ENCODE measurements around the gene B4GALNT1. TPM values are rescaled to one million over a fixed set of nuclear protein-coding genes. Genes with fewer than 3 reads are reported as not detected.

B4GALNT1 gene
- total RNA-seq, 1 donor from 2014 or later: 0.07 TPM

DNA sequence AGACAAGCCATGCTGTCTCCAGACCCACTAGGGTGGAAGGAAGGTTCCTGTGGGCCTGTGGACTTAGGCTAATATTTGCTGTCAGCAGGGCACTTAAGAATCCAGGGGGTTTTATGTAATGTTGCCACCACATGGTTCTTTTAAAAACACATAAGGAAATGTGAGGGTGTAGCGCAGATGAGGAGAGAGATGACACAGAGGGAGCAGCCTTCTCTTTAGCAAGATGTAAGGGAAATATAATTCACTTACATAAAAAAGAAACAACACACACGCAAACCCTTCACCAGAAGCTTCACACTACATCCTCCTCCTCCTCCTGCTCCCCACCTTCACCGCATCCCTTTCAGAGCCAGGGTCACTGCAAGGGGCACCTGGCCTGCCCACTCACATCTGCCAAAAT lies 46.9 kb downstream of the B4GALNT1 start:
- no peak for DNase-seq (ENCODE audit: low read depth, low spot score)

DNA sequence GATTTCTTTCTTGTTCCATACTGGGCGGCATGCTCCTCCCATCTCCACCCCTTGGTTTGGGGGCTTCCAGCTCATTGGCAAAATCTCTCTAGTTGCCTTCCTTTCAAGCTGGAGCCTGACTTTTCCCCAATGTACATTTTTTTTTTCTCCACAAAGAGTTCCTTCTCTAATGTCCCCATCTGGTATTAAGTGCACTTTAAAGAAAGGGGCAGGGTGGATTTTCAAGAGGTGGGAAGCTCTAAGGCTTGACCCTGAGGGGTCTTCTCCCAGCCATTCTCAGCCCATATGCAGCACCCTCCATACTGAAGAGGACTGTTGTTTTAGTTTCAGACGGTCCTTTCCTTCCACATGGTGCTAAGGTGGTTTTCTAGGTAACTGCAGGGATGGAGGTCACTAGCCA lies 47.8 kb downstream of the B4GALNT1 start:
- no peak for DNase-seq (ENCODE audit: low read depth, low spot score)

DNA sequence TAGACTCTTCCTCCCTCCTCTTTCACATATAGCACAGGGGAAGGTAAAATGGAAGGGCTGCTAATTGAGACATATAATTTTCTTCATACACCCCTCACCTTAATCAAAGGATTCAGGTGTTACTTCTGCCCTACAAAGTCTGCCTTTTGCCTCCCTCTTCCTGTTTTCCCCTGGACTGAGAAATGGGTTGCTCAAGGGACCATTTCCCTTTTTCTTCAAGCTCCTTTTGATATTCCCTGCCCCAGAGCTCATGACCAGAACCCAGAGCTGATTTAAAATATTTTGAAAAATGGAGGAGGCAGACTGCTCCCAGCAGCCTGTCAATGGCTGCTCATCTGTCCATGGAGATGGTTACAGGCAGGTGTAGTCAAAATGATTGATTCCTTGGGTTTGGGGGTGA lies 48.3 kb downstream of the B4GALNT1 start:
- no peak for DNase-seq (ENCODE audit: low read depth, low spot score)

DNA sequence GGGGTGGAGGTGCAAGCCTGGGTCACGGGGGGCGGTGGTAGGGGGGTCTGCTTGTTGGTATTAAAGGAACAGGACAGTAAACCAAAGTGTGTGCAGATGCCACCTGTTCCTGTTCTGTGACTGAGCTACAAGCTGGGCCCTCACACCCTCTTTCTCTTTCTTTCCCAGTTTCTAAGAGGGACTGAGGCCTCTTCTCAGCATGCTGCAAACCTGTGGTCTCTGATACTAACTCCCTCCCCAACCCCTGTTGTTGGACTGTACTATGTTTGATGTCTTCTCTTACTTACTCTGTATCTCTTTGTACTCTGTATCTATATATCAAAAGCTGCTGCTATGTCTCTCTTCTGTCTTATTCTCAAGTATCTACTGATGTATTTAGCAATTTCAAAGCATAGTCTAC lies 49.0 kb downstream of the B4GALNT1 start:
- no peak for DNase-seq (ENCODE audit: low read depth, low spot score)

DNA sequence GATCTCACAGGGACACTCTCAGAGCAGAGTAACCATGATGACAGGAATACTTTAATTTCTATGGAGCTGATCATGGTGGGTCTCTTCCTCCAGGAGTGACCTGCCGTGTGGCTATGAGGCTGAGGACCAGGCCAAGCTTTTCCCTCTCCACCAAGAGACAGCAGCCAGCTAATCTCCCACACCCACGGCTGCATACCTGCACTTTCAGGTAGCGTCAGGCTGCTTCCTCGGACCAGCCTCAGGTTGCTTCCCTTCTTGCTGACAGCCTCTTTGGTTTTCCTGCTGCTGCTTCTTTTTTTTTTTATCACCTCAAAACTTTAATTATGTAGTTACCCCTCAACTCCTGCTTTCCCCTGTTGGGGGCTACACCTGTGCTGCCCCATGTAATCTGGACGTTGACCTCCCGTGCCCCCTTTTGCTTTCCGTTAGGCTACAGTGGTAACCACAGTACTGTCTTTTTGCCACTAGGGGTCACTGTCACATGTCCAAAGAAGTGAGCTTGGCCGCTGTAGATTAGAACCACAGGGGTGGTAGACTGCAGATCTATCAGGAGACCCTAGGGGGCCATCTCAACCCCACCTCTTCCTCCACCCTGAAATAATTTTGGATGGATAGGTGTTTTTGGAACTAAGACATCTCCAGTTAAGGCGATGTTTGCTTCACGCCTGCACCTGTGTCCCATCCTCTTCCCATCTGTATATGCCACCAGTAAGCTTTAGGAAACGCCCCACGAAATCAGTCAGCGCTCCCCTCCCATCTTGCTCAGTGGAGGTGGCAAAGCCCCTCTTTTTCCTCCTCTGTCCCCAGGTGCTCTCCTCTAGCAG lies 49.8 kb downstream of the B4GALNT1 start:
- peak; percentile 51 for DNase-seq (ENCODE audit: low read depth, low spot score)

DNA sequence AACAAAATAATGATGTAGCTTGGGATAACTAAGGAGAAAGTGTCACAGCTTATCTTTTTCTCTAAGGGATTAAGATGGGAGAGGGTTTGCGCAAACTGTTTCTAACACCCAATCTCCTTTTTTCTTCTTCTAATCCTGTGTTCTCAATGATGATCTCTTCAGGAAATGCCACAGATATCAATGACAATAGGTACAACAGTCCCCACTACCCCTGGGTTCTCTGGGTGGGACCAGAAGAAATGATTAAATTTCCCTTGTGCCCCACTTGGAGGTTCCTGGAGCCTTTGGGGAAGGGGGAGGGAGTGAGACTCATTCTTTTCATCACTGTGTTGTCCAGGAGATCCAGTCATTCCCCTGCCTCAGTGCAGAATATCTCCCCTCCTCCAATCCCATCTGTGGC lies 50.6 kb downstream of the B4GALNT1 start:
- no peak for DNase-seq (ENCODE audit: low read depth, low spot score)

DNA sequence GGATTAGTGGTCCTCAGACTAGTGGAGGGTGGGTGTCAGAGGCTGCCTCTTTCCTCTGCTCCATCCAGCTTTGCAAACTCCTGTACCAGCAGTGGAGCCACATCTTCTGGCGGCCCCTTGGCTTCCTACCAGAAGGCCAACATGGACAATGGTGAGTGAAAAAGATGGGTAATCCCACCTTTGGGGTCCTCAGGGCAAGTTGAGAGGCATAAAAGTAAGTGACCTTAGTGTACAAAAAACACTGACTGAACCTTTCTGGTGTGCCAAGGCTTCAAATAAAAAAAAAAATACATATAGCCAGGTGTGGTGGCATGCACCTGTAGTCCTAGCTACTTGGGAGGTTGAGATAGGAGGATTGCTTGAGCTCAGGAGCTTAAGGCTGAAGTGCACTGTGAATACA lies 51.2 kb downstream of the B4GALNT1 start:
- DNase-seq (ENCODE audit: low read depth, low spot score): no peak

DNA sequence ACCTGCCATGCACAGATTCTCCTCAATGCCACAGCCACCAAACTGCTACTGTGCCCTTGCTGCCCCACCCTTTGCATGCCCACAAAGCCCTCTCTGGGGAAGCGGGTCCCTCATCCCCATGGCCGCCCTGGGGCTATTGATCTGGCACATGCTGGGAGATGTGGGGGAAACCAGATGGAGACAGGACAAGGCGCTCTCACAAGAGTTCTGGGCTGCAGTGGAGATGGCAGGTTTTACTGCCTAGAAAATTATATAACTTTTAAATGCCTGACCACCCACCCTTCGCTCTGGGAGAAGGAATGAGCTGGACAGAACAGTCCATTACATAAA lies 52.6 kb downstream of the B4GALNT1 start:
- no peak for DNase-seq (ENCODE audit: low read depth, low spot score)

DNA sequence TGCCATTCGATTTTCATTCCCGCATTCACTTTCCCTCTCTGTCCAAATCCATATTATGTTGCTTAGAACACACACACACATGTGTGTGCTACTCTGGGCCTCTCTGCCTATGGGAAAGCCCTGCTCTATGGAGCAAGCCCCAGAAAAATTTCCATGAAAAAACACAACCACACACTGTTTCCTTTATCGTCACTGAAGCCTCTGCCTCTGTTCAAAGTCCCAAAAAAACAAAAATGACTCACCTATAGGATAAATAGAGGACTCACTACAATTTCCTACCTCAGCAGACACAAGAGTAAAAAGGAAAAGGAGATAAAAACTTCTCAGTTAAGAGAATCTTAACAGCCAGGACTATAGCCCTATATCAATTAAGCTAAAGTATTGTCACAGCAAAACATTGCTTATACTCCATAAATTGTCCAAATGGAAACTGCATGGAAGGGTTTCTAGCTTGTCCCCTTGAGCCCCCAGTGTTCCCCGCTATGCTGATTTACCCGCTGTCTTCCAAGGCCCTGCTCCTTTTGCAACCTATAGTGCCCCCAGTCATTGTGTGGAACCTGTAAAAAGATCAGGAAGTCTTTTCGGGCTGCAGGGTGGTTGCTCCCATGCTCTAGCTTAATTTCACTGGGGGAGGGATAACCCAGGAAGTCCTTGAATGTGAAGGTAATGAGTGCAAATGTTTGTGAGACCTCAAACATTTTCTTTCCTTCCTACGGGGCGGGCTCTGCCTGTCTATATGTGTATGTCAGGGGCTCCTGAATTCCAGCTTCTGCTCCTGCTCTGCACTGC lies 53.1 kb downstream of the B4GALNT1 start:
- DNase-seq (ENCODE audit: low read depth, low spot score): no peak

DNA sequence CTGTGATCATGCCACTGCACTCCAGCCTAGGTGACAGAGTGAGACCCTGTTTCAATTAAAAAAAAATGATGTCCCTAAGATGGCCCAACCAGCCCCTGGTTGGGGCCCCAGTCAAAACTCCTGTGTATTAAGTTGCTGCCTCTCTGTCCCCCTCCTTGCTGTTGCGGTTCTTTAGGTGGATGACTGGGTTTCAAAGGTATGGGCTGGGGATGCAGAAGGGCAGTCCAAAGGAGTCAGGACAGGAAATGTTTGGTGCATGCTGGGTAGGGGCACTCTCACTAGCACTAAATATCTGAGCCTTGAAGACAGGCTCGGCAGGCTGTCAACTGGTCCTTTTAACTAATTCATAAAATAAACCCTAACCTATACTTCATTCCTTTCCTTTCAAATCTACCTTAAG lies 54.0 kb downstream of the B4GALNT1 start:
- DNase-seq (ENCODE audit: low read depth, low spot score): no peak

DNA sequence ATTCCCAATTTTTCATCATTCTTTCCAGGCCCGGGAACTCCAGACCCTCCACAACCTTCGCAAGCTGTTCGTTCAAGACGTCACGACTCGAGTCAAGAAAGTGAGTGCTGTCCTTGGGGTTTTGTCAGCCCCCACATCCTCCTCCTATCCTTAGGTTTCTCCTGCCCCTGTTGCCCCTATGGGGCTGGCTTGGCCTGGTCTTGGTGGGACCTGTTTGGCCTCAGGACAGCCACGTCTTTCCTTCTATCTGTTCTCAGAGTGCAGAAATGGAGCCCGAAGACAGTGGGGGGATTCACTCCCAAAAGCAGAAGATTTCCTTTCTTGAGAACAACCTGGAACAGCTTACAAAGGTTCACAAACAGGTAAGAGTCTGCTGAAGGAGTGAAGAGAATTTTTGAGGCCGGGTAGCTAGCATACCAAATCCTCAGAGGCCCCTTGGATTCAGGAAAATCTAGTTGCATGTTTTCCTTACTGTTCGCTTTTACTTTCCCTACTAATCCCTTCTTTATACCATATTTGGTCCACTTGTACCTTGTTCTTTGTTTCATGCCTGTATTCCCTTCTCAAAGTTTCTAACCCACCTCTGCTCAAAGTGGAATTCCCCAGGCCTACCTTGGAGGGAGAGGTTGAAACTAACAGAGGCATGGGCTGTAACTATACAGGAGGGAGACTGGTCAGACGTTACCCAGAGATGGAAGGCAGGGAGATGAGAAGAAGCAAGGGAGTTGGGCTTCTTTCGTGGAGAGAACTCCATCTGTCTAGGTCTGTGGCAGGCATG lies 54.8 kb downstream of the B4GALNT1 start:
- DNase-seq (ENCODE audit: low read depth, low spot score): no peak

DNA sequence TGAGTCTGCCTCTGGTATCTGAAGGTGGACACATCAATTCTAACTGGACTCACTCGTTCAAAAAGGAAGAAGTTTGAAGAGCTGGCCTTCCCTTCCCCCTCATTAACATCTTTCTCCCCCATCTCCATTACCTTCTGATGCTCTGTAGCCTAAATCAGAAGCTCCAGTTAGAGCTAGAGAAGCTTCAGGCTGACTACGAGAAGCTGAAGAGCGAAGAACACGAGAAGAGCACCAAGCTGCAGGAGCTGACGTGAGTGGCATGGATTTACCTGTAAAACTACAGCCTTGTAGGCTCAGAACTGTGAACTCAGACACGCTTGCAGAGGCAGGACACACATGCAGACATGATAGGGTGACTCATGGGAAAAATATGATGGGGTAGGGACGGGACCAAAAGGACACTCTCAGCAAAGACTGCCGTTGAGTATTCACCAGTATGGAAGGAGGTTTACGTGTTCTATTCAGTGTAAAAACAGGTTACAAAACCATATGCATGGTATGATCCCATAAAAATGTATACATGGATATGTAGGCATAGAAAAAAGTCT lies 56.3 kb downstream of the B4GALNT1 start:
- DNase-seq (ENCODE audit: low read depth, low spot score): no peak

Other genes starting within 250 kb of the B4GALNT1 start
- gene R3HDM2, start 202.2 kb downstream of the B4GALNT1 start, total RNA-seq: 4.5 and 5.5 TPM in 2 replicates
- not detected in 2 replicates for gene INHBC, start 198.4 kb downstream of the B4GALNT1 start, total RNA-seq
- not detected in 2 replicates for gene INHBE, start 177.9 kb downstream of the B4GALNT1 start, total RNA-seq
- gene GLI1, start 173.4 kb downstream of the B4GALNT1 start, total RNA-seq: 0.04 and 0.07 TPM in 2 replicates
- gene ARHGAP9, start 153.3 kb downstream of the B4GALNT1 start, total RNA-seq: under 0.01 TPM in 1 of 2 replicates, not detected in the other
- 171 and 179 TPM in 2 replicates for gene MARS1, start 145.1 kb downstream of the B4GALNT1 start, total RNA-seq
- 6.0 and 12.6 TPM in 2 replicates for gene DDIT3, start 112.7 kb downstream of the B4GALNT1 start, total RNA-seq
- 5.3 and 8.3 TPM in 2 replicates for gene MBD6, start 110.4 kb downstream of the B4GALNT1 start, total RNA-seq
- gene DCTN2, start 86.0 kb downstream of the B4GALNT1 start, total RNA-seq: 81.0 and 90.1 TPM in 2 replicates
- under 0.01 and 0.14 TPM in 2 replicates for gene KIF5A, start 83.2 kb downstream of the B4GALNT1 start, total RNA-seq
- gene PIP4K2C, start 42.0 kb downstream of the B4GALNT1 start, total RNA-seq: 10.4 and 11.8 TPM in 2 replicates
- 4.8 and 11.4 TPM in 2 replicates for gene DTX3, start 28.4 kb downstream of the B4GALNT1 start, total RNA-seq
- 5.3 and 5.7 TPM in 2 replicates for gene ARHGEF25, start 21.8 kb downstream of the B4GALNT1 start, total RNA-seq
- 194 and 222 TPM in 2 replicates for gene OS9, start 60.9 kb upstream of the B4GALNT1 start, total RNA-seq
- gene AGAP2, start 105.5 kb upstream of the B4GALNT1 start, total RNA-seq: 0.07 and 0.11 TPM in 2 replicates
- gene TSPAN31, start 111.8 kb upstream of the B4GALNT1 start, total RNA-seq: 37.7 and 48.0 TPM in 2 replicates
- 139 and 181 TPM in 2 replicates for gene CDK4, start 119.1 kb upstream of the B4GALNT1 start, total RNA-seq
- 3.9 and 5.3 TPM in 2 replicates for gene MARCHF9, start 121.9 kb upstream of the B4GALNT1 start, total RNA-seq
- 0.35 and 0.66 TPM in 2 replicates for gene CYP27B1, start 133.9 kb upstream of the B4GALNT1 start, total RNA-seq
- gene METTL1, start 138.9 kb upstream of the B4GALNT1 start, total RNA-seq: 5.0 and 8.1 TPM in 2 replicates
- gene EEF1AKMT3, start 139.4 kb upstream of the B4GALNT1 start, total RNA-seq: 5.4 and 6.3 TPM in 2 replicates
- 26.0 and 31.7 TPM in 2 replicates for gene TSFM, start 149.6 kb upstream of the B4GALNT1 start, total RNA-seq
- gene AVIL, start 185.5 kb upstream of the B4GALNT1 start, total RNA-seq: 0.46 and 1.8 TPM in 2 replicates
- 53.2 and 86.3 TPM in 2 replicates for gene CTDSP2, start 213.5 kb upstream of the B4GALNT1 start, total RNA-seq